Loucy (cell line): ENCODE data around the gene CACNA2D3.
A peak's percentile ranks its signal among the peaks of the same experiment; 100 is the strongest.

ENCODE experiments used
- H2AFZ ChIP-seq: fragments of 200-600 bp; sonication (generic); 2 replicates; pipeline ENCODE4 v1.6.0; 2016; ENCODE audit warnings: antibody characterized with exemption, mild to moderate bottlenecking, low read length, moderate library complexity
- H3F3A ChIP-seq: fragments of 200-600 bp; 2 replicates; pipeline ENCODE4 v1.6.0; 2016; ENCODE audit warnings: antibody characterized with exemption, low read depth, mild to moderate bottlenecking
- H3K27me3 ChIP-seq: fragments of 200-600 bp; sonication (generic); 2 replicates; pipeline ENCODE4 v1.6.1; 2014; ENCODE audit warnings: low read length, mild to moderate bottlenecking; ENCODE audit not compliant: insufficient read depth, poor library complexity, severe bottlenecking
- H3K36me3 ChIP-seq: fragments of 200-600 bp; sonication (generic); 2 replicates; pipeline ENCODE4 v1.6.1; 2016; ENCODE audit warnings: low read length; ENCODE audit not compliant: insufficient read depth
- H3K4me1 ChIP-seq: fragments of 200-600 bp; sonication (generic); 2 replicates; pipeline ENCODE4 v1.5.1; 2014; ENCODE audit warnings: low read length, mild to moderate bottlenecking; ENCODE audit not compliant: insufficient read depth, poor library complexity, severe bottlenecking
- H3K4me2 ChIP-seq: fragments of 200-600 bp; sonication (generic); 2 replicates; pipeline ENCODE4 v1.6.0; 2014; ENCODE audit warnings: antibody characterized with exemption, low read length, low read depth, mild to moderate bottlenecking; ENCODE audit not compliant: poor library complexity, severe bottlenecking
- H3K4me3 ChIP-seq: fragments of 200-600 bp; sonication (generic); 2 replicates; pipeline ENCODE4 v1.5.1; 2014; ENCODE audit warnings: low read length, mild to moderate bottlenecking, mixed read lengths; ENCODE audit not compliant: poor library complexity, severe bottlenecking
- H3K79me2 ChIP-seq: fragments of 200-600 bp; sonication (generic); 2 replicates; pipeline ENCODE4 v1.6.1; 2014; ENCODE audit warnings: low read length; ENCODE audit not compliant: insufficient read depth
- H3K9ac ChIP-seq: fragments of 200-600 bp; sonication (generic); 2 replicates; pipeline ENCODE4 v1.6.0; 2014; ENCODE audit warnings: mild to moderate bottlenecking, low read depth, low read length, moderate library complexity; ENCODE audit not compliant: poor library complexity, severe bottlenecking
- H3K9me2 ChIP-seq: fragments of 200-600 bp; sonication (generic); replicated peaks from 2 replicates; pipeline ENCODE4 v1.6.1; 2016; ENCODE audit warnings: low read depth, low read length, mixed read lengths
- H3K9me3 ChIP-seq: fragments of 200-600 bp; sonication (generic); 2 replicates; pipeline ENCODE4 v1.6.1; 2014; ENCODE audit warnings: mild to moderate bottlenecking, antibody characterized with exemption, low read length, low read depth; ENCODE audit not compliant: insufficient read depth
- H4K20me1 ChIP-seq: fragments of 200-600 bp; sonication (generic); 2 replicates; pipeline ENCODE4 v1.6.0; 2014; ENCODE audit warnings: antibody characterized with exemption, low read length, mild to moderate bottlenecking; ENCODE audit not compliant: insufficient read depth, poor library complexity, severe bottlenecking
- EZH2phosphoT487 ChIP-seq: fragments of 200-600 bp; IDR thresholded peaks from 2 replicates; pipeline ENCODE4 v1.6.1; 2018; ENCODE audit warnings: antibody characterized with exemption, mild to moderate bottlenecking, moderate library complexity, borderline replicate concordance
- TF ChIP-seq, protein P1 (sequence below): fragments of 200-600 bp; sonication (generic); conservative IDR thresholded peaks from 2 replicates; pipeline ENCODE4 v1.5.1; 2014; ENCODE audit warnings: mild to moderate bottlenecking, antibody characterized with exemption, low read length

The CACNA2D3 gene

DNA sequence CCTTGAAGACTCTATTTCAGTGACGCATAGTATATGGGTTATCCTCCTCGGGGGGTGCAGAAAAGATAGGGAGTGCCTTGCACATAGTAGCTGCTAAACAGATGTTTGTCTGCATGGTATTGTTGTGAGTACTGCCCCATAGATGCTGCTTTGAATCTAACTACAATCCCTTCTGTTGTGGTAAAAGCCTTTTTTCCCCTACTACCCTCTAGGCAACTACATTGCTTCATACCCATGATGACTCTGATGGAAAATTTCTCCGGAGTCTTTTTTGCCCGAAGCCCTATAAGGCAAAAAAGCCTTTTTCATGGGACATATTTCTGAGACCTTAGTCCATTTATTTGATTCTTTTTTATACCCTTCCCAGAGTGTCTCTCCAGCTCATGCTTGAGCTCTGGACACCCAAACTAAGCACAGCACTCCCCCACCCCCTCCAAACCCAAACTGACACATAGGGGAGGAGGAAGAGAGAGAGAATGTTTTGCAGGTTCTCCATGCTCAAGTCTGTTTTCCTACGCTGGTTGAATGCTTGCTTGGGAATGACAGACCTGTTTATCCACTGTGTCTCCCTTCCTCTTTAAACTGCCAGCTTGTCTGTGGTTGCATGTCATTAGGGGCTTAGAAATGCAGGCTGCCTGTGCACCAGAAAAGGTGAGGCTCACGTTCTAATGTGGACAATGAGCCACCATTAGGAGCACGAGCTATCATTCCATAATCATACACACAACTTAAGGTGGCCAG is 752.6 kb downstream of the CACNA2D3 start:
- no peak overlapping the region for H3K4me3 ChIP-seq
- H3K9me2 ChIP-seq: no peaks in the 10 kb centered on the region
- H3K4me2 ChIP-seq: no peak overlapping the region
- H3K27me3 ChIP-seq: no peaks in the 10 kb centered on the region
- no peaks in the 10 kb centered on the region for H3K79me2 ChIP-seq
- no peak overlapping the region for H3K9ac ChIP-seq
- peak overlapping the region; percentile 63 for H2AFZ ChIP-seq
- H3K4me1 ChIP-seq: peaks cover 10% of the 10 kb centered on the region
- TF ChIP-seq EZH2phosphoT487: no peak
- TF ChIP-seq, protein P1, sequence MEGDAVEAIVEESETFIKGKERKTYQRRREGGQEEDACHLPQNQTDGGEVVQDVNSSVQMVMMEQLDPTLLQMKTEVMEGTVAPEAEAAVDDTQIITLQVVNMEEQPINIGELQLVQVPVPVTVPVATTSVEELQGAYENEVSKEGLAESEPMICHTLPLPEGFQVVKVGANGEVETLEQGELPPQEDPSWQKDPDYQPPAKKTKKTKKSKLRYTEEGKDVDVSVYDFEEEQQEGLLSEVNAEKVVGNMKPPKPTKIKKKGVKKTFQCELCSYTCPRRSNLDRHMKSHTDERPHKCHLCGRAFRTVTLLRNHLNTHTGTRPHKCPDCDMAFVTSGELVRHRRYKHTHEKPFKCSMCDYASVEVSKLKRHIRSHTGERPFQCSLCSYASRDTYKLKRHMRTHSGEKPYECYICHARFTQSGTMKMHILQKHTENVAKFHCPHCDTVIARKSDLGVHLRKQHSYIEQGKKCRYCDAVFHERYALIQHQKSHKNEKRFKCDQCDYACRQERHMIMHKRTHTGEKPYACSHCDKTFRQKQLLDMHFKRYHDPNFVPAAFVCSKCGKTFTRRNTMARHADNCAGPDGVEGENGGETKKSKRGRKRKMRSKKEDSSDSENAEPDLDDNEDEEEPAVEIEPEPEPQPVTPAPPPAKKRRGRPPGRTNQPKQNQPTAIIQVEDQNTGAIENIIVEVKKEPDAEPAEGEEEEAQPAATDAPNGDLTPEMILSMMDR: no peak
- H3K36me3 ChIP-seq: no peaks in the 10 kb centered on the region
- H3F3A ChIP-seq: no peaks in the 10 kb centered on the region
- no peaks in the 10 kb centered on the region for H4K20me1 ChIP-seq
- H3K9me3 ChIP-seq: no peaks in the 10 kb centered on the region

DNA sequence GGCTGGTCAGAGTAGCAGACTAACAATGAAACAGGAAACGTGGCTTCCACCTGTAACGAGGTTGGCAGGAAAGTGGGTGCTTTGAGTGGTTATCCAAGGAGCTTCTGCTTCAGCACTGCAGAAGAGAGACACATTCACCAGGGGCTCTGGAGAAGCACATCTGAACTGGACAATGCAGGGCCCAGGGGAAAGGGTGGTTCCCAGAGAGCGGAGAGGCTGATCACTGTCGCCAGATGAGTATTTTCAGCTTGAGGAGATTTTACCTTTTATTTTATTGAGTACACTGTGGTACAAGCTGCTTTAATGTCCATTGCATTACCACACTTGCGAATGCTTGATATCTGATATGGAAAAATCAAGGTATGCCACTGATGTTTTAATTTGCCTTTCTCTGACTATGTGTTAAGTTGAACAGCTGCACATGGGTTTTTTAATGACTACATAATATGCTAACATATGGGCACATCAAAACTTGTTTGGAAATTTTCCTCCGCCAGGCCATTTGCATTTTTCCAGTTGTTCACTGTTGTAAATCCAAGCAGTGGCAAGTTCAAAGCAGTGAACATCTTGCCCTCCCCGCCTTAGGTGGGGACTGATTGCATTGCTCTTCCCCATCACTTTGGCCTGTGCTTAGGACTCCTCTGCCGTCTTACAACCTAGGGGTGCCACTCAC is 753.4 kb downstream of the CACNA2D3 start:
- Histone ChIP-seq H3K4me1 (peaks cover 10% of the 10 kb centered on the region), H3K9me2 (no peaks in the 10 kb centered on the region), H2AFZ (peak overlapping the region; percentile 63), H4K20me1 (no peaks in the 10 kb centered on the region), H3K4me3 (no peak overlapping the region), H3K79me2 (no peaks in the 10 kb centered on the region), H3F3A (no peaks in the 10 kb centered on the region), H3K36me3 (no peaks in the 10 kb centered on the region), H3K9me3 (no peaks in the 10 kb centered on the region), H3K4me2 (no peak overlapping the region), H3K9ac (no peak overlapping the region), H3K27me3 (no peaks in the 10 kb centered on the region)
- no peak for TF ChIP-seq EZH2phosphoT487
- TF ChIP-seq, protein P1: no peak

DNA sequence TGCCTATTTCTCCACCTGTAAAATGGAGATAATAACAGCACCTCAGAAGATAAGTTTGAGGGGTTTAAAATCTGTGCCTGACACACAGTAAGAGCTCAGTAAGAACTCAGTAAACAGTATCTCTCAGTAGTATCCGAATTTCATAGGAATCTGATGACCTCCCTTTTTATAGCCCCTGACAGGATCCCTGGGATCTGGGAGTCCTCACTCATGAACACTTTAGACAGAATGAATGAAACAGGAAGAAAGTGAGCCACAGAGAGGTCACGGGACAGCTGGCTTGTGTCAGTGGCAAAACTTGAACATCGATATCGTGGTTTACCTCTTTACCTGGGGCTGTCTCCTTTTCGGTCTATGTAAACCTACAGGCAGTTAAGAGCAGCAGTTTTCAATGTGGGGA is 754.3 kb downstream of the CACNA2D3 start:
- no peak overlapping the region for H3K4me3 ChIP-seq
- no peak overlapping the region for H3K4me2 ChIP-seq
- no peaks in the 10 kb centered on the region for H3K36me3 ChIP-seq
- no peaks in the 10 kb centered on the region for H3K9me3 ChIP-seq
- no peaks in the 10 kb centered on the region for H4K20me1 ChIP-seq
- no peaks in the 10 kb centered on the region for H3K9me2 ChIP-seq
- no peaks in the 10 kb centered on the region for H3F3A ChIP-seq
- peaks cover 10% of the 10 kb centered on the region for H3K4me1 ChIP-seq
- TF ChIP-seq, protein P1: no peak
- TF ChIP-seq EZH2phosphoT487: no peak
- H2AFZ ChIP-seq: no peak overlapping the region
- no peak overlapping the region for H3K9ac ChIP-seq
- H3K79me2 ChIP-seq: no peaks in the 10 kb centered on the region
- H3K27me3 ChIP-seq: no peaks in the 10 kb centered on the region
